ENCODE measurements around the gene LMX1A.

The LMX1A gene

DNA sequence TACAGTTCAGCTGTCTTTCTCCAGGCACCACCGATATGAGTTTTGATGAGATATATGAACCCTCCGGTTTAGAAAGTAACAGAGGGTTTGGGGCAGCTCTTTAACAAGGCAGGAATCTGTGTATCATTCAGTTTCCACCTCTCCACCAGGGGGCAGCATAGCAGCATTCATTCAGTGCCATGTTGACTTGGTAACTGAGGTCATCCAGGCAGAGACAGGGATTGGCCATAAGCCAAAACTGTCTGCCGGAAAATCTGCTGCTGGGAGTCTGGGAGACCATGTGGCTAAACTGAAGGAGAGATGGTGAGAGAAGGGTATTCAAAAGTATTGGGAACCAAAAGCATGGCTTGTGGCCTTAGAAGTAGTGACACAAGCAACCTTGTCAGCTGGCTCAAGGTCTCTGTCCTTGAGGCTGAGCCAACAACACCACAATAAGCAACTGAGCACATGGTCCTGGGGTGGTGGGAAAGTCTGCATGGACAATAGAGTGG lies 98.5 kb downstream of the LMX1A start:
- DNase-seq, result peak; percentile 89 to 97

DNA sequence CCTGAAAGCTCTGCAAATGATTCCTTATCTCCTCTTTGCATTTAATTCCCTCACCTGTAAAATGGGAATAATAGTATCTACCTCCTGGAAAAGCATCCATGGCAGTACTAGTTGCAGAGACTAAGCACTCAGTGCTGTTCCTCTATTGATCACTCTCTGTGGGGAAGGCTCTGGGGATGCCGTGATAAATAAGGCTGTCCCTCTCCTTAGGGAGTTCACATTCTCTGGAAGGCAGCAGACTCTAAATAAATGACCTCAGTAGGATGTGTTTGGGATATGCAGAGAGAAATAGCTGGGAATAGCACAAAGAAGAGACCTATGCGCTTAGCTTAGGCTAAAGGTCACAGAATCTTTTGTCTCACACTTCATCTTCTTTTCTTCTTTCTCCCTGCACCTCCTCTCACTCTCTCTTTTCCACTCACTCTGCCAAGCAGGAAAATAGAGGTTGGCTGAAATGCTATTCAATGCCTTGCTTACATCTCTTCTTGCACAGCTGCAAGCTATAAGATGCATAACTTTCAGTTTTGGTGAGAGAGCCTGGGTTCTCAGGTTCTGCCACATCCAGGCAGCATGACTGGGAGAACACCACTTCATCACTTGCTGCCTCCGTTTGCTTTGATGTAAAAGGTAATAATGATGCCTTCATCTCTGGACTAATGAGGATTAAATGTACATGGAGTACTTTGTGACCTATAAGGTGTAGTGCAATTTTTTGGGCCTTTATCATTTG lies 101.5 kb downstream of the LMX1A start:
- DNase-seq, result no peak

DNA sequence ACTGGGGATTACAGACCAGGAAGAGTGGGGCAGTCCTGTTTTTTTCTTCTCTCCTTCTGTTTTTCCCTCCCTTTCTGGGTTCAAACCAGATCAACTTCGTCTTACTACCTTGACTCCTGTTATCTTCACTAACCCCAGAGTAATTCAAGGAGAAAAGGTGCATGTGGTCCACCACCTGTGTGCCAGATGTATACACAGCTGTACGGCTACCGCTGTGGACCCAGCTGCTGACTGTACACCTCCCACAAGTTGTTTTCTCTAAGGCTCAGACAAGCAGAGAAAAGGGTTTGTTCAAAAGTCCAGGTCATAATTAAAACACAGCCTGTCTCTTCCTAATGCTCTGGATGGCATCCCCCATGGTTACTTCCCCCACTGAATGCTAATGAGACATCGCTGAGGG lies 102.1 kb downstream of the LMX1A start:
- DNase-seq, result no peak

DNA sequence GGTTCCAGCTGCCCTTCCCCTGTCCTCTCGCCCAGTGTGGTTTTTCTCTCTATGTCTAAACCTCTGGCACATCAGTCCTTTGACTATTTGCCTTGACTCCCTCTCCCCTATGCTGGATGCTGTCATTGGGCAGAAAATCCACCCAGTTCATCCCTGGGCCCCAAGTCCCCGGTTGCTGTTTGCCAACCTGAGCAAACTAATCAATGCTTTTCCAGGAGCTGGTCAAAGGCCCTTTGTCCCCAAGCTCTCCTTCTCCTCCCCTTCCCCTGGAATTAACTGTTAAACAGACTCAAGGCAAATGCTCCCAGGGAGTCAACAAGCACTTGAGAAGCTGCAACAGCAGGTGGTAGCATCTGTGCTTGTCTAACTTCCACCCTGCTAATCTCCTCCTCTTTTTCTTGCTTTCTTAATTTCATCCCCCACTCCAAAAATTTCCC lies 102.7 kb downstream of the LMX1A start:
- DNase-seq, result no peak

DNA sequence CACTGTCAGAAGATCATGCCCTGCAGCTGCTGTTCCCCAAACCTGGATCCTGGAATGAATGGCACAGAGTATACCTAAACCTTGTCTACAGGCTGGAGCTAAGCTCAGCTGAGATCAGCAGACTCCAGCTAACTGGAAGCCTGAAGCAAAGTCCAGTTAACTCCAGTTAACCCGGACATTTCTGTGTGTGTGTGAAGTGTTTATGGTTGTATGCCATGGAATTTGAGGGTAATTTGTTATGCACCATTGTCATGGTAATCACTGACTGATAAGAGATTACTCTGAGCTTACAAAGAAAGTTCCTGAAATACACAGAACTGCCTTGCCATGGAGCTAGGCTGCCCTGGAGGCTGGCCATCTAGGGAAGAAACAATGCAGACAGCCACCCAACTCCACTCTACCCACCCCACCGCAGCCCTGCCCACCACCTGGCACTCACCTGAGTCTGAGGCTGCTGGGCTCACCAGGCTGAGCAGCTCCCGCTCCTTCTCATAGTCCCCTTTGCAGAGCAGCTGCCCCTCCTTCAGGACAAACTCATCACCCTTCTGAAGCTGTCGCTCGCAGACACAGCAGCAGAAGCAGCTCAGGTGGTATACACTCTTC lies 107.4 kb downstream of the LMX1A start:
- no peak for DNase-seq

DNA sequence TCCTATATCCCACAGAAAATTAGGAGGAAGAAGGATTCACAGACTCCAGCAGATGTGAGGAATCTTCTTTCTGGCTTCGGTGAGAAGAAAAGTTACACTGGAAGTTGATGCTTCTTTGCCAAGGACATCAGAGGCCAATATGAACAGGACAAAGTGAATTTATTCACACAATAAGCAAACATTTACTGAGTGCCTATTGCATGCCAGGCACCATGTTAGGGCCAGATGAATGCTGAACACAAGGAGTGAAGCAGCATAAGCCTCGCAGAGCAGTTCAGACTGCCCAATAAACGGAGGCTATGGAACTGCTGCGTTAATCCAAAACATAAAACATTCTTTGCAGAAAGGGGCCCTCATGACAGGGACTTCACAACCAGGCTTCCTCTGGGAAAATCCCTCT lies 114.6 kb downstream of the LMX1A start:
- DNase-seq, result no peak

DNA sequence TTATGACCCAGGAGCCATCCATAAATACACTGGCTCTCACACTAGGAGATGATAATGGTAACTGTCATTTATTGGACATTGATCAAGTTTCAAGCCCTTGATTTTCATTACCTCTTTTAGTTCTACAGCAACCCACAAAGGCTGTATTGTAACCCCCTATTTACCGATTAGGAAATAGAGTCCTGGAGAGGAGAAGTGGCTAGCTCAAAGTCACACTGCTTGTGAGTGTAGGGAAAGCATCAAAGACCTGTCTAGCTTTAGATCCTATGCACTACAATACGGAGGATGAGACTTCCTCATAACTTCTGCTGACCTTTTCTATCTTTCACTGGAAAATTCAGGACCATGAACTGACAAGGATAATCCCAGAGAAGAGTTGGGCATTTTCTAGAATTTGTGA lies 115.2 kb downstream of the LMX1A start:
- DNase-seq, result no peak

DNA sequence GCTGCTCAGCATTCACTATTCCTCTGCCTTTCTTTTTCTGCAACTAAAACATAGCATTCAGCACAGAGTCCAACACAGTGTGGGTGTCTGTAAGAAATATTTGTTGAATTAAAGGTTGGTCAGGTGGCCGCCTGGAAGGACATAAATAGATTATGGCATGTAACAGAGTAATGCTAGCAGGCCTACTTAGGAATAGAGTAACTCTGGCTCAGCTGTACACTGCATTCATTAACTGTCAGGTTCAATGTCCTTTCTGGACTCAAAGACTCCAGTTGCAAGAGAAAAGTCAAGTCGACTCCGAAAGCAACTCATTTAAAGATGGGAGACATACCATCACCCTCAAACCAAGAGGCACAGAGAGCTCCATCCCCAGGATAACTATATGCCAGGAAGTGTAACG lies 116.0 kb downstream of the LMX1A start:
- no peak for DNase-seq

DNA sequence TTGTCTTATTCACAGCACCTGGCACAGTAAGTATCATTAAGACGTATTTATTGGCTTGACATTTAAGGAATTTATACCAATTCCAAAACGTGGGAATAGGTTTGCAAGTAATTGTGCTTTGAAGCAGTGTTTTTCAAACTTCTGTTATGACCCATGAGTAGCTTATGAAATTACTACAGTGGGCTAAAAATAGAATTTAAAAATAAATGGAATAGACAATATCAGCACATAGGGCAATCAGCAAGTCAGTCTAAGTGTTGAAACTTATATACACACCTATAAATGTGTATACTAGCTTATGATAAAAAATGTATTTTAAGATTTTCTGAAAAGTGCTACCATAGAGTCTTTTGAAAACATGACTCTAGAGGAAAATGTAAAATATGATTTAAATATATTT lies 116.6 kb downstream of the LMX1A start:
- DNase-seq, result no peak

DNA sequence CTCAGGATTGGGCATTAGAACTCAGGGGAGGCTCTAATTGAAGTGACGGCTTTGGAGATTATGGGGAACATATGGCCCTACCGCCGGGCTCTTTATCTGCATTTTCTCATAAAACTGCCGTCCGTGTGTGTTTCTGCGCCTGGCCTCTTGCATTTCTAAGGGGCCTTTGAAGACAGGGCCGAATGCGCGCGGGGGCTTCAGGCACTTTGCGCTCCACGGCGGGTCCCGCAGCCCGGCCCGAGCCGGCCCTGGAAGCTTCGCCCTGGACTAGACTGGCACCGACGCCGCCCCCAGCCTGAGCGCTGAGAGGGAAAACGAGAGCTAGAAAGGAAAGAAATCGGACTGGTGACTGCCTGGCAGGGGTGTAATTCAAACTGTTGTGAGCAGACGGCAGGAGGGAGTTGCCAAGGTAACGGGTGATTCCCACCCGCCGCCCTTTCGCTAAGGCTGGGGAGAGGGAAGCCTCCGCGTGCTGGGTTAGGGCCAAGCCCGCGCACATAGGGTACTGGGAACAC lies 120.7 kb downstream of the LMX1A start:
- DNase-seq, result peak; percentile 60 to 82

DNA sequence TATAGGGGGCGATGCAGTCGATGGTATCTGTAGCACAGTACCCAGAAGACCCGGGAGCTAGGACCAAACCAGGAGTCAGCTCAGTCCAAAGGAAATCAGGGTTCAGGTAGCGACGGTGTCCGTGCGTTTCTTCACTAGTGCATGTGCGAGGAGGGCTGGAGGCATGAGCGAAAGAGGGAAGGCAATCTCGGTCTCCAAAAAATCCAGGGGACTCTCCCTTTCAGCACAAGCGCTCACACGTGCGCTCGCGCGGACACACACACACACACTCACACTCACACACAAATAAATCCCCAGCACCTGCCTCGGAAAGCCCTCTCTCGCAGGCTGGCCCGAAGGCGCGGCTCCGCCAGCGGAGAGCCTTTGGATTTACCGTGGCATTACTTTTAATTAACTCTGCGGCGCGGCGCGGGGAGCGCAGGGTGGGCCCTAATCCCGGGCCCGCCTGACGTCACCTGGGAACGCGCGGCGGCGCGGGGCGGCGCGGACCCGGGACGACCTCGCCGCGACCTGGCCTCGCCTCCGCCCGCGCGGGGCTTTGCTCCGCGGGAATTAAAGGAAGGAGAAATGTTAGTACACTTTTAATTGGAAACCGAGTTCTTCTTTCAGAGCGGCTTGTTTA lies 121.2 kb downstream of the LMX1A start:
- DNase-seq, result peak in 1 of 2 experiments; percentile 46

DNA sequence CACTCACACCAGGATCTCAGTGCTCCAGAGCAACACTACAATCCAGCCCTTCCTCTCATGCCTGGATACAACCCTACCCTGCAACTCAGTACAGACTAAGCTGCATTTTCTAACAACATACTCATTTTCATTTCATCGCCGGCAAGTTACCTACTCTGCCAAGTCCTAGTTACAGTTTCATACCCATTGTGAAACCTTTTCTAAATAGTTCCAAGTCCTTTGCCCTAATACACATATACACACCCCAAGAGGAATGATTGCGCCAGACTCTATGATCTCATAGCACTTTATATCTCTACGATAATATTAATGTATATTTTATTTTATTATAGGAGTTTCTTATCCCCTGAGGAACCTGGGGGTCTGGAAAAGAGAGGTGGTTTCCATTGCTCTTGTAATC lies 122.4 kb downstream of the LMX1A start:
- no peak for DNase-seq

DNA sequence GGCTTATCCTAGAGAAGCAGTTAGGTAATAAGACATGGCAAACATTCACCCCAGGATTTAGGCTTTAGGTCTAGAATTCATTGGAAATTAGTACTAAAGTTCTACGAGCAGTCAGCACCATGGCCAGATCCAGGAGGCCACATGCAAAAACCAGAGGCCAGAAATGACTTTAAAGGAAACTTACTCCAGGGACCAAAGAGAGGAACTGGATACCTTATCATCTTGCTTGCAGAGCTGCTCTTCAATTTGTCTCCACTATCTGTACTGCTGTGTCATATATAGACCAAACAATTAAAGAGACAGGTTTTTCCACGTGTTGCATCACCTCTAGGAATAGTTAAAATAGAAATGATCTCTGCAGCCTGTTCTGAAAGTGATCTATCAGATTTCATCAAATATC lies 127.8 kb downstream of the LMX1A start:
- no peak for DNase-seq

DNA sequence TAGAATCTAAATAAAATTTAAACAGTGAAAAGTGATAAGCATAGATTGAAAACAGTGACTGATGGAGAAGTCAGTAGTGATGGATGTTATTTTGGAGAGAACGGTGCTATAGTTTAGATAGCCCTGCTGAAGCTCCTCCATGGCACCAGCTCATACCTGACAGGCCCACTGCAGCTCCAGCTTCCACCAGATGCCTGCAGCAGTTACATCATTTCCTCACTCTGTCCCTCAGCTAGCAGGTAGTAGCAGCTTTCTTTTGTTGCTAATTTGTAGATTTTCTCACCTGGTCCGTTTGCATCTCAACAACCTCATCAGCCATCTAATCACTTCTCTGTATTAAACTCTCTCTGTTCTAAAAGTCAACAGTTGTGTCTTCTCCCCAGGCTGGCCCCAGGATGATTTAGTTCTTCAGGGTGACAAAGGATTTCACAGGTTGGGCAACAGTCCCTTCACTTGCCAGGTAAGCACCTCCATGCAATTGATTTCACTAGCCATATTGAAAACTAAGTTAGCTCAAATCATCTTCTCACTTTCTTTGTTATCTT lies 128.3 kb downstream of the LMX1A start:
- DNase-seq, result no peak

DNA sequence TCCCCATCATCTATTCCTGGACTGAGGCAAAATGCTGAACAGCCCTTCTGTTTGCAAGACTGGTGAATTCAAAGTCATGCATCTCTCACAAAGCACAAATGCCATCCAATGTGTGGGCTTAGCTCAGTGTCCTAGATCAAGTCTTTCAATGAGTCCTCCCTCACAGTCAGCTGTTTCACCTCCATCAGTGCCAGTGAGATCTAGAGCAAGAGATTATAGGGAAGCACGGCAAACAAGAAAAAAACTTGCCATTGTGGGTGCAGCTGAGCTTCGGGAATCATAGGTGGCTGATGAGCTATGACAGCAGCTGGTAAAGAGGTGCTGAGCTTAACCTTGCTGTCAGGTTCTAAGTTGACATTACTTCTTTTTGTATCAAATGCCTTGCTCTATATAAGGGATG lies 130.2 kb downstream of the LMX1A start:
- DNase-seq, result no peak

DNA sequence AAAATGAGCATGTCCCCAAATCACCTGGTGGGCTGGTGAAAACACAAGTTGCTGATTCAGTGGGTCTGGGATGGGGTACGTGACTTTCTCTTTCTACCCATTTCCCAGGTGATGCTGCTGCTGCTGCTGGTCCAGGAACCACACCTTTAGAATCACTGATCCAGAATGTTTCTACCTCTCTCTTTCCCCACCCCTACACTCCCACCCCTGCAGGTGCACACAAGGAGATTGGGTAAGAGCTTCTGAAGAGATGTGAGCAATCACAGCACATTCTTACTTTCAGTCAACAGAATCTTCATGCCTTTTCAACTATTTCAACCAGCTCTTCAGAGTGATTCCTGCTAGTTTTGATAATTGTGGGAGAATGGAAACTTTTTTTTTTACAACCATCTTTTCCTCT lies 130.9 kb downstream of the LMX1A start:
- no peak for DNase-seq

DNA sequence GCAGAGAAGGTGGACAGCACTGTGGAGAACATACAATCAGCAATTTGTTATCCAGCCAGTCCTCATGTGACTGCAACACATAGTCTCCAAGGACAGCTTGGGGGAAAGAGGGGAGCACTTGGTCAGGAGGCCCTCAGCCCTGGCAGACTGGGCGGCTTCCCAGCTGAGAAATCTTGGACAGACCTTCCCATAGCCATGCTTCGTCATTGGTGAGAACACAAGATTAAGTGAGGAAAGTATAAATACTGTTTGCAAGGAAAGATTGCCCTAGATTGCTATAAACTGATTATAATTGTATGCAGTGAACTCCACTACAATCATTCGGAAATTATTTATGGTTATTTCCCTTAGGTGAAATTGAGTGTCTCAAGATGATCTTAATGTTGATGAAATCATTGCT lies 131.5 kb downstream of the LMX1A start:
- DNase-seq, result no peak

DNA sequence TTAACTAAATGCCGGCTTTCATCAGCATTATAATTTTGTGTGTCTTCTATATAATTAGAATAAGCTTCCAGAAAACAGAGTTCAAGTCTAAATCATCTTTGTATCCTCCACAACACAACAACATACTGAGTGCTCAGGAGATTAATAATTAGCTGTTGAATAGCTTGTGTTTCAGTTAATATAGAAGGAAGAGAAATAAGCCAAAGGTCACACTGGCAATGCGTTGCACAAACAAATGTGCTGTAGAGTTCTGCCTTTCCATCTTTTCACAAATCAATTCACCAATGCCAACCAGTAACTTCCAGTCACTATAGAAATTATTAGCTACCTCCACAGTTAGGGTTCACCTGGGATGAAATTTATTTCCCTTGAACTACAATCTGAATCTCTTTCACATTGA lies 132.0 kb downstream of the LMX1A start:
- DNase-seq, result no peak

DNA sequence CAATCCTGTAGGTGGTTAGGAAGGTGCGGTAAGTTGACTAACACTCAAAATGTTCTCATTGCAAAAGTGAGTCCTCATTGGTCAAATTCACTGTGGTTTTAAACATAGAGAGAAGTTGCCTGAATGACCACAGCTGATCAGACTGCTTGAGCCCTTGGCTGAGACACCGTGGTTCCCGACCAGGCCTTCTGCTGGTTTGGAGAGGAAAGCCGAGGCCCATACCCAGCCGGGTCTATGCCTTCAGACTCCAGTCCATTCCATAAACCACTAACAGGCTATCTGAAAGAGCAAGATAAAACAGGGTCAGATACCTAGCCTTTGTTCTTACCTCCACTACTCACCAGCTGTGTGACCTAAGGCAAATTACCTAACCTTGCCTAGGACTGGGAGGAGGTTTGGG lies 133.9 kb downstream of the LMX1A start:
- no peak for DNase-seq

DNA sequence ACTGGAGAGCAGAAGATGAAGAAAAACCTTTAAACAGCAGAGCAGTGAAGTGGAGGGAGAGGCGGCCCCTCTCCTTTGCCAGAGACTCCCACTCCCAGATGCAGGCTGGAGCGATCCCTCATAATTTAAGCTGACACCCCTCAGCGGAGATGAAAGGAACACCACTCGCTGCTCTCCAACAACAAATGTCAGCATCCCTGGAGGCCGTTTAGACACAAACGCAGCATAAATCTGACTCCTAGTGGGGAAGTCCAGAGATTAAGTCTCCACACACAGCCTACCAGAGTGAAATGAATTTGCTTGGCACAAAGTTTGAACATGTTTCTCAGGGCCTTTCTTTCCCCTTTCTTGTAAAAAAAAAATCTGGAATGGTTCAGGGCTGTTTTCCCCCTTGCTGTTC lies 137.8 kb downstream of the LMX1A start:
- DNase-seq, result no peak

DNA sequence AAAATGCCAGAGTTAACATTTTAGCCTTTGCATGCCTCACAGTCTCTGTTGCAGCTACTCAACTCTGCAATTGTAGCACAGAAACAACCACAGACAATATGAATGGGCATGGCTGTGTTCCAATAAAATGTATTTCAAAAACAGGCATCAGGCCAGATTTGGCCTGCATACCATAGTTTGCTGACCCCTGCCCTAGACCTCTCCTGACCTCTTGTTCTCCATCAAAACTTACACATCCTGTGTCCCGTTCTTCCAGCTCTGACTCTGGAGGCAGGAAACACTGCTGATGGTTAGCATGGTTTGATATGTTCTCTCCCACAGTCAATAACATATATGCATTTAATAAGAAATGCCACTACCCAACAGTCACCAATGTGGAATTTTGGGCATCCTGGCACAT lies 138.6 kb downstream of the LMX1A start:
- DNase-seq, result no peak

DNA sequence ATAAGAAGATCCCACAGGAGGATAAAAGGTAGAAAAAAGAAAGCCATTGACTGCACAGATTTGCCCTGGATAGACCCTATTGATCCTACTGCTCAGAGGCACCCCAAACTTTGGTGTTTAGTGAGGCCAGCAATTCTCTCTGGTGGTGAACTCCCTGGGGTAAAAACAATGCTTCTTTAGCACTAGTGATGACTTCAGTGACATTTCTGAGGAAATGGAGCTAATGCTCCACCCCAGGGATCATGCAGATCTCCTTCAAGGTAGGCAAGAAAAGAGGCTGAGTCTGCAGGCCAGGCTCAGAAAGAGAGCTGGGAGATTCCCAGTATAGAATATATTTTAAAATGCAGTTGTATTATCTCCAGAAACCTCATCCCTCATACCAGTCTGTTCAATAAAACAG lies 140.3 kb downstream of the LMX1A start:
- no peak for DNase-seq

DNA sequence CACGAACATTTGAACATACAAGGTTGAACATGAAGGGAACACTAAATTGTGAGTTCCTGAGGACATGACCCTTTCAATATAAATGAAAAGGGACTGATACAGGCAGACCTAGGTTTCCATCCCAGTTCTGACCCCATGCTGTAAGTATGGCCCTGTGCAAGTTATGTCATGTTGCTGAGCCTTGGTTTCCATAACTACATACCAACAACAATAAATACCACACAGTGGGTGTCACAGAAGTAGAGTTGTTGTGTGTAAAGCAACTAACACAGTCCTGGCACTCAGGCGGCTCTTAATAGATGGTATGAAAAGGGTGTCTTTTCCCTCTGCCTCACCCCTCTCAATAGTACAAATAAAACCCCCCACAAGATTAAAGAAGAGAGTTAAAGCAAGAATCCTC lies 140.8 kb downstream of the LMX1A start:
- no peak for DNase-seq

DNA sequence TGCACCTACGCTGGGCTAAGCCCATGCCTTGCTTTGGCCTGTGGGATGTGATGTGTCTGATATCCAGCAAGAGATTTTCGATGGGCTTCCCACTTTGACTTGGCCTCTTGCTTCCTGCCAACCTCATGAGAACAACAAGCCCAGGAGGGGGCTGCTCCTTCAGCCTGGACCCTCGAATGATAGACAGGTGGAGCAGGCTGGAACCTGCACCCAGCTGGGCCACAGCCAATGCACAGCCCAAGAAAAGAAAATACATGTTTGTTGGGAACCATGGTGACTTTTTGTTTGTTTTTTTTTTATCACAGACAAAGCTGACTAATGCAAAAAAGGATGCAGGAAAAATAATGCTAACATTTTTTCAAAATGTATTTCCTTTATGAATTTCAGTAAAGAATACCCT lies 144.3 kb downstream of the LMX1A start:
- DNase-seq, result no peak
